Measurements from ENCODE around the gene TMEM106C. TPM values are rescaled to one million over a fixed set of nuclear protein-coding genes. Genes with fewer than 3 reads are reported as not detected.
A peak's percentile ranks its signal among the peaks of the same experiment; 100 is the strongest.

Gene TMEM106C
- total and polyA plus RNA-seq, 12 donors = 24.6 to 119 (median 52.0) TPM

GRCh38 chr12:47949441-47950341, 13.7 kb upstream of the TMEM106C start:
- H3K4me1 ChIP-seq (replicated peaks in 1 of 2) = no peaks in the 10 kb centered on the region
- no peaks in the 10 kb centered on the region for H3K27me3 ChIP-seq
- 55 to 58% (median 57%) methylated on average over 32 of the region's 32 CpGs for WGBS, 4 donors
- H3K36me3 ChIP-seq (replicated peaks in 1 of 2) = no peaks in the 10 kb centered on the region
- no peak overlapping the region for H3K27ac ChIP-seq
- no peak overlapping the region for H3K4me3 ChIP-seq
- DNase-seq = peak; percentile 82 to 90 (median 86)
- H3K9me3 ChIP-seq (replicated peaks in 1 of 3) = no peaks in the 10 kb centered on the region
- intact Hi-C loops (cut with DNase I) = loop anchor here (5.0 to 10.0 kb wide), 4 partner anchors 42 to 235 kb away; no protein-coding TSS in a partner anchor
- TF ChIP-seq CTCF (IDR thresholded peaks at IDR 0.05) = peak; percentile 81 to 92 (median 88)
- no peak for TF ChIP-seq POLR2A (IDR thresholded peaks at IDR 0.05)

- 83 to 93% (median 84%) methylated on average over 8 of the region's 8 CpGs for WGBS, 4 donors
- intact Hi-C loops (cut with DNase I) = loop anchor here in 1 of 2 donors (5.0 kb wide), 2 partner anchors 44 to 89 kb away; no protein-coding TSS in a partner anchor
- Histone ChIP-seq H3K36me3 (replicated peaks in 1 of 2) (no peaks in the 10 kb centered on the region), H3K4me3 (no peak overlapping the region), H3K4me1 (replicated peaks in 1 of 2) (no peaks in the 10 kb centered on the region), H3K9me3 (replicated peaks in 1 of 3) (no peaks in the 10 kb centered on the region), H3K27ac (no peak overlapping the region), H3K27me3 (no peaks in the 10 kb centered on the region)
- TF ChIP-seq POLR2A (IDR thresholded peaks at IDR 0.05) (no peak), CTCF (IDR thresholded peaks at IDR 0.05) (no peak)
- no peak for DNase-seq
Measured at GRCh38 chr12:47950856-47951468, 12.4 kb upstream of the TMEM106C start.

GRCh38 chr12:47954058-47954457, 9.3 kb upstream of the TMEM106C start:
- intact Hi-C loops (cut with DNase I) = loop anchor here in 1 of 2 donors (5.0 kb wide), 2 partner anchors 47 to 92 kb away; no protein-coding TSS in a partner anchor
- TF ChIP-seq CTCF (IDR thresholded peaks at IDR 0.05) (no peak), POLR2A (IDR thresholded peaks at IDR 0.05) (no peak)
- 90 to 97% (median 94%) methylated on average over 4 to 8 of the region's 8 CpGs for WGBS, 4 donors

GRCh38 chr12:47954467-47955045, 8.8 kb upstream of the TMEM106C start:
- WGBS, 4 donors = 63 to 80% (median 77%) methylated on average over 3 to 4 of the region's 4 CpGs
- no peaks in the 10 kb centered on the region for H3K4me1 ChIP-seq (replicated peaks in 1 of 2)
- no peak overlapping the region for H3K27ac ChIP-seq
- no peaks in the 10 kb centered on the region for H3K9me3 ChIP-seq (replicated peaks in 1 of 3)
- H3K27me3 ChIP-seq = no peaks in the 10 kb centered on the region
- no peak for TF ChIP-seq CTCF (IDR thresholded peaks at IDR 0.05)
- no peak for TF ChIP-seq POLR2A (IDR thresholded peaks at IDR 0.05)
- intact Hi-C loops (cut with DNase I) = loop anchor here in 1 of 2 donors (5.0 kb wide), 2 partner anchors 47 to 92 kb away; no protein-coding TSS in a partner anchor
- H3K36me3 ChIP-seq (replicated peaks in 1 of 2) = no peaks in the 10 kb centered on the region
- no peak for DNase-seq
- H3K4me3 ChIP-seq = no peak overlapping the region

More at GRCh38 chr12:47954058-47954457, 9.3 kb upstream of the TMEM106C start:
- Histone ChIP-seq H3K4me1 (replicated peaks in 1 of 2) (no peaks in the 10 kb centered on the region), H3K4me3 (no peak overlapping the region), H3K9me3 (replicated peaks in 1 of 3) (no peaks in the 10 kb centered on the region), H3K36me3 (replicated peaks in 1 of 2) (no peaks in the 10 kb centered on the region), H3K27me3 (no peaks in the 10 kb centered on the region), H3K27ac (no peak overlapping the region)
- no peak for DNase-seq

Measured in adrenal gland (tissue), 12 donors.